ENCODE measurements around the gene PPARG.

DNA sequence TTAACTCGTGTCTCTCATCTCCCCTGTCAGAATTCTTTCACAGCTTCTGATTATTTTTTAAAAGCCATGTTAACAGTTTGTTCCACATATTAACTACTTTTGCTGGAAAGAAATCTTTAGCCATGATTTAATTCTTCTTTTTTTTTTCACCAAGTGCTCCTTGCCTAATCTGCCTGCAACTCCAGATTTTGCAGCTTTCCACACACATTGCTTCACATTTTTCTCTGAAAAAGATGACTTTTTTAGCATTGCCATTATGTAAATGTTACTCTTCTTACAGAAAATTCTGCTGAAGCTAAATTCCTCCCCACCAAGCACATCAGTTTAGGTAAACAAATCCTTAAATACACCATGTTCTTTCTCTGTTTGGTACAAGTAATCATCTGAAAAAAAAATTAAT, 23.4 kb upstream of the PPARG start:
- TF ChIP-seq, protein P1, sequence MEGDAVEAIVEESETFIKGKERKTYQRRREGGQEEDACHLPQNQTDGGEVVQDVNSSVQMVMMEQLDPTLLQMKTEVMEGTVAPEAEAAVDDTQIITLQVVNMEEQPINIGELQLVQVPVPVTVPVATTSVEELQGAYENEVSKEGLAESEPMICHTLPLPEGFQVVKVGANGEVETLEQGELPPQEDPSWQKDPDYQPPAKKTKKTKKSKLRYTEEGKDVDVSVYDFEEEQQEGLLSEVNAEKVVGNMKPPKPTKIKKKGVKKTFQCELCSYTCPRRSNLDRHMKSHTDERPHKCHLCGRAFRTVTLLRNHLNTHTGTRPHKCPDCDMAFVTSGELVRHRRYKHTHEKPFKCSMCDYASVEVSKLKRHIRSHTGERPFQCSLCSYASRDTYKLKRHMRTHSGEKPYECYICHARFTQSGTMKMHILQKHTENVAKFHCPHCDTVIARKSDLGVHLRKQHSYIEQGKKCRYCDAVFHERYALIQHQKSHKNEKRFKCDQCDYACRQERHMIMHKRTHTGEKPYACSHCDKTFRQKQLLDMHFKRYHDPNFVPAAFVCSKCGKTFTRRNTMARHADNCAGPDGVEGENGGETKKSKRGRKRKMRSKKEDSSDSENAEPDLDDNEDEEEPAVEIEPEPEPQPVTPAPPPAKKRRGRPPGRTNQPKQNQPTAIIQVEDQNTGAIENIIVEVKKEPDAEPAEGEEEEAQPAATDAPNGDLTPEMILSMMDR (IDR thresholded peaks at IDR 0.05; ENCODE audit: low read length): no peak
- no peak for TF ChIP-seq EZH2 (optimal IDR thresholded peaks at IDR 0.05; ENCODE audit: low read depth, low read length)

Measured in MM.1S (cell line).